HG03045 (cell line): ENCODE results near the gene MINDY4.

Source experiments
- ATAC-seq: cut with Tn5 transposase; IDR thresholded peaks from one replicate; pipeline ENCODE4 v1.9.1; 2021; ENCODE audit warnings: mild to moderate bottlenecking, moderate library complexity; ENCODE audit not compliant: unreplicated experiment

MINDY4 gene

GRCh38 chr7:30896783-30897637, 125.8 kb downstream of the MINDY4 start:
- no peak for ATAC-seq

- ATAC-seq: no peak
These were observed 126.6 kb downstream of the MINDY4 start for GRCh38 chr7:30897770-30898169.

- ATAC-seq: no peak
These were observed 127.2 kb downstream of the MINDY4 start for GRCh38 chr7:30898411-30898810.

GRCh38 chr7:30899066-30899465, 127.8 kb downstream of the MINDY4 start:
- no peak for ATAC-seq

GRCh38 chr7:30899630-30900029, 128.4 kb downstream of the MINDY4 start:
- no peak for ATAC-seq

- ATAC-seq: no peak
These were observed 128.8 kb downstream of the MINDY4 start for GRCh38 chr7:30900053-30900452.

GRCh38 chr7:30900803-30901362, 129.7 kb downstream of the MINDY4 start:
- ATAC-seq: no peak

- no peak for ATAC-seq
These were observed 130.6 kb downstream of the MINDY4 start for GRCh38 chr7:30901856-30902255.

GRCh38 chr7:30902466-30902865, 131.2 kb downstream of the MINDY4 start:
- no peak for ATAC-seq

- no peak for ATAC-seq
These were observed 131.9 kb downstream of the MINDY4 start for GRCh38 chr7:30903146-30903545.

GRCh38 chr7:30904561-30904960, 133.3 kb downstream of the MINDY4 start:
- ATAC-seq: no peak

GRCh38 chr7:30905078-30906012, 134.1 kb downstream of the MINDY4 start:
- no peak for ATAC-seq

- ATAC-seq: no peak
These were observed 134.8 kb downstream of the MINDY4 start for GRCh38 chr7:30906014-30906413.

GRCh38 chr7:30906515-30907240, 135.5 kb downstream of the MINDY4 start:
- no peak for ATAC-seq

GRCh38 chr7:30907527-30908267, 136.5 kb downstream of the MINDY4 start:
- ATAC-seq: no peak

- ATAC-seq: no peak
These were observed 137.5 kb downstream of the MINDY4 start for GRCh38 chr7:30908681-30909080.

- no peak for ATAC-seq
These were observed 138.2 kb downstream of the MINDY4 start for GRCh38 chr7:30909431-30909830.

- ATAC-seq: no peak
These were observed 139.3 kb downstream of the MINDY4 start for GRCh38 chr7:30910411-30911073.

GRCh38 chr7:30911133-30911532, 139.9 kb downstream of the MINDY4 start:
- ATAC-seq: no peak

- ATAC-seq: no peak
These were observed 140.3 kb downstream of the MINDY4 start, which contains the start of gene AQP1 for GRCh38 chr7:30911561-30911969. TSS of gene AQP1 (plus strand) at chr7:30911853. CDS start at chr7:30911910, 57 bp downstream.
